ENCODE measurements around the gene SLC2A5. TPM values are rescaled to one million over a fixed set of nuclear protein-coding genes. Genes with fewer than 3 reads are reported as not detected.

Gene SLC2A5
- polyA plus RNA-seq, 1 donor = 10.9 TPM

- DNase-seq (ENCODE audit: low read depth) = no peak
Observed at GRCh38 chr1:9093581-9093980, 24.1 kb upstream of the SLC2A5 start.

- DNase-seq (ENCODE audit: low read depth) = no peak
Observed at GRCh38 chr1:9093091-9093490, 23.7 kb upstream of the SLC2A5 start.

- no peak for DNase-seq (ENCODE audit: low read depth)
Observed at GRCh38 chr1:9088807-9089206, 19.4 kb upstream of the SLC2A5 start.

- DNase-seq (ENCODE audit: low read depth) = no peak
Observed at GRCh38 chr1:9087411-9088125, 18.1 kb upstream of the SLC2A5 start.

GRCh38 chr1:9086796-9087195 lies 17.4 kb upstream of the SLC2A5 start:
- DNase-seq (ENCODE audit: low read depth) = no peak

- DNase-seq (ENCODE audit: low read depth) = no peak
Observed at GRCh38 chr1:9086045-9086444, 16.6 kb upstream of the SLC2A5 start.

GRCh38 chr1:9085306-9085940 lies 16.0 kb upstream of the SLC2A5 start:
- no peak for DNase-seq (ENCODE audit: low read depth)

- no peak for DNase-seq (ENCODE audit: low read depth)
Observed at GRCh38 chr1:9084906-9085305, 15.5 kb upstream of the SLC2A5 start.

GRCh38 chr1:9081473-9081872 lies 12.0 kb upstream of the SLC2A5 start:
- DNase-seq (ENCODE audit: low read depth) = no peak

GRCh38 chr1:9080705-9081291 lies 11.4 kb upstream of the SLC2A5 start:
- DNase-seq (ENCODE audit: low read depth) = no peak

- DNase-seq (ENCODE audit: low read depth) = no peak
Observed at GRCh38 chr1:9079988-9080704, 10.7 kb upstream of the SLC2A5 start.

- no peak for DNase-seq (ENCODE audit: low read depth)
Observed at GRCh38 chr1:9078752-9079500, 9.5 kb upstream of the SLC2A5 start.

GRCh38 chr1:9078015-9078751 lies 8.7 kb upstream of the SLC2A5 start:
- DNase-seq (ENCODE audit: low read depth) = no peak

GRCh38 chr1:9075022-9075421 lies 5.6 kb upstream of the SLC2A5 start:
- no peak for DNase-seq (ENCODE audit: low read depth)

GRCh38 chr1:9073143-9073542 lies 3.7 kb upstream of the SLC2A5 start:
- DNase-seq (ENCODE audit: low read depth) = no peak

- no peak for DNase-seq (ENCODE audit: low read depth)
Observed at GRCh38 chr1:9071554-9072235, 2.3 kb upstream of the SLC2A5 start.

- no peak for DNase-seq (ENCODE audit: low read depth)
Observed at GRCh38 chr1:9070486-9070885, 1.1 kb upstream of the SLC2A5 start.

GRCh38 chr1:9068981-9069325 lies 482 bp downstream of the SLC2A5 start:
- no peak for DNase-seq (ENCODE audit: low read depth)

GRCh38 chr1:9066945-9067807 lies 2.3 kb downstream of the SLC2A5 start:
- DNase-seq (ENCODE audit: low read depth) = no peak
